Measurements from ENCODE around the gene ACTR1A.

The ACTR1A gene

DNA sequence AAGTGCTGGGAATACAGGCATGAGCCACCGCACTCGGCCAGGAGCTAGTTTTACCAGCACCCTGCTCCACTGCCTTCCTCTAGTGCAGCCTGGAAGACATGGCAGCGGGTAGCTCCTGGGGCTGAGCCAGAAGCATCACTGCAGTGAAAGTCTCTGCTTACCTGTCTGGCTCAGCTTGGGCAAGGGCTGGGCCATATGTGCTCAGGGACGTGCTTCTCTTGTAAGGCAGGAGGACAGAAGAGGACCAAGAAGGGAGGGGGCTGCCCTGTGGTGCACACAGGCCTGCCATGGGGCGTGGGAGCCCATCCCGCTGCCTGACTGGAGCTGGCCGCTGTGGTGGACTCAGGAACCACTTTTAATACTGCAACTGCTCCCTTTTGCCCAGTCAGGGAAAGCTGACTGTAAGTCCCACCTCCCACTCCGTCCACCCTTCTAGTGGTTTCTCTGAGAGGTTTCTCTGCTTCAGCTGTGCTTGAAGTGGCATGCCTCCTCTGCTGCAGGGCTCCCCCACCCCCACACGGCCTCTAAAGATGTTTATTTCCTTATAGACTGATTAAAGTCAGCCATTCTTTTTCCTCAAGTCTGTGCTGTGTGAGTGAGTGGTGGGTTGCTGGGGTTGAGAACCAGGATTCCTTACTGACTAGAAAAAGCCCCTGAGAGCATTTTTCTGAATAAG is 25.9 kb downstream of the ACTR1A start:
- Histone ChIP-seq H3K27ac (ENCODE audit: low read depth, low read length) (no peak overlapping the region), H3K9ac (ENCODE audit: low read length) (no peak overlapping the region), H2AK5ac (ENCODE audit: low read length) (no peak overlapping the region), H4K8ac (ENCODE audit: low read depth, low read length) (no peak overlapping the region), H4K5ac (ENCODE audit: low read length) (no peak overlapping the region), H2BK5ac (ENCODE audit: low read length) (no peak overlapping the region), H3K36me3 (ENCODE audit: control insufficient read depth, insufficient read depth, low read length) (peaks cover 2% of the 10 kb centered on the region), H3K4me1 (ENCODE audit: control insufficient read depth, low read depth, low read length) (no peaks in the 10 kb centered on the region), H3K23ac (ENCODE audit: low read length) (no peak overlapping the region), H3K4me2 (ENCODE audit: low read length) (no peak overlapping the region), H3K4me3 (ENCODE audit: low read length) (no peak overlapping the region), H3K79me2 (ENCODE audit: control insufficient read depth, insufficient read depth, low read length) (no peaks in the 10 kb centered on the region), H3K79me1 (ENCODE audit: low read length) (no peaks in the 10 kb centered on the region), H2BK120ac (ENCODE audit: low read depth, low read length) (no peak overlapping the region), H3K4ac (ENCODE audit: low read depth, low read length) (no peak overlapping the region), H3K18ac (ENCODE audit: low read length) (no peak overlapping the region), H3K27me3 (ENCODE audit: insufficient read depth, low read length, poor library complexity) (no peaks in the 10 kb centered on the region), H3K56ac (ENCODE audit: low read length) (no peak overlapping the region), H2BK15ac (replicated peaks; ENCODE audit: low read depth) (no peak overlapping the region)
- WGBS (ENCODE audit: extremely low coverage, insufficient coverage, low lambda C conversion rate): no CpG with 5 or more reads among the region's 9 CpGs
- DNase-seq: no peak

GRCh38 chr10:102475451-102476040 is 27.0 kb downstream of the ACTR1A start:
- no peak overlapping the region for H3K56ac ChIP-seq (ENCODE audit: low read length)
- H3K27ac ChIP-seq (ENCODE audit: low read depth, low read length): no peak overlapping the region
- H3K4me2 ChIP-seq (ENCODE audit: low read length): no peak overlapping the region
- no peaks in the 10 kb centered on the region for H3K4me1 ChIP-seq (ENCODE audit: control insufficient read depth, low read depth, low read length)
- H3K27me3 ChIP-seq (ENCODE audit: insufficient read depth, low read length, poor library complexity): no peaks in the 10 kb centered on the region
- DNase-seq: no peak
- no peak overlapping the region for H4K5ac ChIP-seq (ENCODE audit: low read length)
- H2BK15ac ChIP-seq (replicated peaks; ENCODE audit: low read depth): no peak overlapping the region
- no peak overlapping the region for H2BK5ac ChIP-seq (ENCODE audit: low read length)
- H4K8ac ChIP-seq (ENCODE audit: low read depth, low read length): no peak overlapping the region
- H2BK120ac ChIP-seq (ENCODE audit: low read depth, low read length): no peak overlapping the region
- H3K9ac ChIP-seq (ENCODE audit: low read length): no peak overlapping the region
- no peak overlapping the region for H3K18ac ChIP-seq (ENCODE audit: low read length)
- no peaks in the 10 kb centered on the region for H3K79me1 ChIP-seq (ENCODE audit: low read length)
- no peak overlapping the region for H3K23ac ChIP-seq (ENCODE audit: low read length)
- peaks cover 2% of the 10 kb centered on the region for H3K36me3 ChIP-seq (ENCODE audit: control insufficient read depth, insufficient read depth, low read length)
- no peak overlapping the region for H2AK5ac ChIP-seq (ENCODE audit: low read length)
- no CpG with 5 or more reads among the region's 9 CpGs for WGBS (ENCODE audit: extremely low coverage, insufficient coverage, low lambda C conversion rate)
- H3K4me3 ChIP-seq (ENCODE audit: low read length): no peak overlapping the region
- H3K79me2 ChIP-seq (ENCODE audit: control insufficient read depth, insufficient read depth, low read length): no peaks in the 10 kb centered on the region
- no peak overlapping the region for H3K4ac ChIP-seq (ENCODE audit: low read depth, low read length)

- no peaks in the 10 kb centered on the region for H3K4me1 ChIP-seq (ENCODE audit: control insufficient read depth, low read depth, low read length)
- no peak overlapping the region for H4K5ac ChIP-seq (ENCODE audit: low read length)
- WGBS (ENCODE audit: extremely low coverage, insufficient coverage, low lambda C conversion rate): no CpG with 5 or more reads among the region's 27 CpGs
- no peak overlapping the region for H3K27ac ChIP-seq (ENCODE audit: low read depth, low read length)
- H2BK5ac ChIP-seq (ENCODE audit: low read length): no peak overlapping the region
- no peak overlapping the region for H3K4me3 ChIP-seq (ENCODE audit: low read length)
- no peak overlapping the region for H3K4me2 ChIP-seq (ENCODE audit: low read length)
- no peak overlapping the region for H2BK120ac ChIP-seq (ENCODE audit: low read depth, low read length)
- no peak overlapping the region for H3K56ac ChIP-seq (ENCODE audit: low read length)
- H2AK5ac ChIP-seq (ENCODE audit: low read length): no peak overlapping the region
- no peak overlapping the region for H3K4ac ChIP-seq (ENCODE audit: low read depth, low read length)
- no peak overlapping the region for H3K18ac ChIP-seq (ENCODE audit: low read length)
- no peak for DNase-seq
- no peak overlapping the region for H3K23ac ChIP-seq (ENCODE audit: low read length)
- no peak overlapping the region for H3K9ac ChIP-seq (ENCODE audit: low read length)
- H3K79me1 ChIP-seq (ENCODE audit: low read length): no peaks in the 10 kb centered on the region
- H3K79me2 ChIP-seq (ENCODE audit: control insufficient read depth, insufficient read depth, low read length): no peaks in the 10 kb centered on the region
- no peaks in the 10 kb centered on the region for H3K36me3 ChIP-seq (ENCODE audit: control insufficient read depth, insufficient read depth, low read length)
- no peaks in the 10 kb centered on the region for H3K27me3 ChIP-seq (ENCODE audit: insufficient read depth, low read length, poor library complexity)
- no peak overlapping the region for H4K8ac ChIP-seq (ENCODE audit: low read depth, low read length)
- no peak overlapping the region for H2BK15ac ChIP-seq (replicated peaks; ENCODE audit: low read depth)
These were observed 28.8 kb downstream of the ACTR1A start for GRCh38 chr10:102473445-102474331.

DNA sequence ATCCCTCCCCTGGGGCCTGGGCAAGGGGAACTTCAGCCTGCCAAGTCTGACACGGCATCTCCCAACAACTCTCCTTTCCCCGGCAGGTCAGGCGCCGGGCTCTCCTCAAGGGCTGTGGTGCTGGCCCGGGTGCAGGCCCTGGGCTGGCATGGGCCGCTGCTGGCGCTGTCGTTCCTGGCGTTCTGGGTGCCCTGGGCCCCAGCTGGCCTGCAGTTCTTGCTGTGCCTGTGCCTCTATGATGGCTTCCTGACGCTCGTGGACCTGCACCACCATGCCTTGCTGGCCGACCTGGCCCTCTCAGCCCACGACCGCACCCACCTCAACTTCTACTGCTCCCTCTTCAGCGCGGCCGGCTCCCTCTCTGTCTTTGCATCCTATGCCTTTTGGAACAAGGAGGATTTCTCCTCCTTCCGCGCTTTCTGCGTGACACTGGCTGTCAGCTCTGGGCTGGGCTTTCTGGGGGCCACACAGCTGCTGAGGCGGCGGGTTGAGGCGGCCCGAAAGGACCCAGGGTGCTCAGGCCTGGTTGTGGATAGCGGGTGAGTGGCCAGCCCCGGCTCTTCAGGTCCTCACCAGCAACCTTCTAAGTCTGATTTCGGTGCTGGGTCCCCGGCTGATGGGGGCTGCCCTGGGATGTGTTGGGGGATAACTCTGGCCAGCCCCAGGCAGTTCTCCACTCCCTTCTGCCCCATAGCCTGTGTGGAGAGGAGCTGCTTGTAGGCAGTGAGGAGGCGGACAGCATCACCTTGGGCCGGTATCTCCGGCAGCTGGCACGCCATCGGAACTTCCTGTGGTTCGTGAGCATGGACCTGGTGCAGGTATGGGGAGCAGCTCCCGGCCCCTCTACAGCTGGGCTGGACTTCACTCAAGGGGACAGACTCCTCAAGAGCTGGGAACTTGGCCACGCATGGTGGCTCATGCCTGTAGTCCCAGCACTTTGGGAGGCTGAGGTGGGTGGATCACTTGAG is 31.6 kb downstream of the ACTR1A start:
- H3K27ac ChIP-seq (ENCODE audit: low read depth, low read length): no peak overlapping the region
- H3K9ac ChIP-seq (ENCODE audit: low read length): no peak overlapping the region
- no peak overlapping the region for H2BK15ac ChIP-seq (replicated peaks; ENCODE audit: low read depth)
- no peak overlapping the region for H3K4me3 ChIP-seq (ENCODE audit: low read length)
- no peaks in the 10 kb centered on the region for H3K36me3 ChIP-seq (ENCODE audit: control insufficient read depth, insufficient read depth, low read length)
- H3K4ac ChIP-seq (ENCODE audit: low read depth, low read length): no peak overlapping the region
- no peak overlapping the region for H3K18ac ChIP-seq (ENCODE audit: low read length)
- no peak overlapping the region for H3K23ac ChIP-seq (ENCODE audit: low read length)
- H2BK5ac ChIP-seq (ENCODE audit: low read length): no peak overlapping the region
- WGBS (ENCODE audit: extremely low coverage, insufficient coverage, low lambda C conversion rate): no CpG with 5 or more reads among the region's 36 CpGs
- no peaks in the 10 kb centered on the region for H3K79me1 ChIP-seq (ENCODE audit: low read length)
- H3K56ac ChIP-seq (ENCODE audit: low read length): no peak overlapping the region
- no peak overlapping the region for H2BK120ac ChIP-seq (ENCODE audit: low read depth, low read length)
- no peak overlapping the region for H2AK5ac ChIP-seq (ENCODE audit: low read length)
- no peak overlapping the region for H3K4me2 ChIP-seq (ENCODE audit: low read length)
- DNase-seq: no peak
- H3K79me2 ChIP-seq (ENCODE audit: control insufficient read depth, insufficient read depth, low read length): no peaks in the 10 kb centered on the region
- H3K4me1 ChIP-seq (ENCODE audit: control insufficient read depth, low read depth, low read length): no peaks in the 10 kb centered on the region
- no peaks in the 10 kb centered on the region for H3K27me3 ChIP-seq (ENCODE audit: insufficient read depth, low read length, poor library complexity)
- H4K8ac ChIP-seq (ENCODE audit: low read depth, low read length): no peak overlapping the region
- no peak overlapping the region for H4K5ac ChIP-seq (ENCODE audit: low read length)

DNA sequence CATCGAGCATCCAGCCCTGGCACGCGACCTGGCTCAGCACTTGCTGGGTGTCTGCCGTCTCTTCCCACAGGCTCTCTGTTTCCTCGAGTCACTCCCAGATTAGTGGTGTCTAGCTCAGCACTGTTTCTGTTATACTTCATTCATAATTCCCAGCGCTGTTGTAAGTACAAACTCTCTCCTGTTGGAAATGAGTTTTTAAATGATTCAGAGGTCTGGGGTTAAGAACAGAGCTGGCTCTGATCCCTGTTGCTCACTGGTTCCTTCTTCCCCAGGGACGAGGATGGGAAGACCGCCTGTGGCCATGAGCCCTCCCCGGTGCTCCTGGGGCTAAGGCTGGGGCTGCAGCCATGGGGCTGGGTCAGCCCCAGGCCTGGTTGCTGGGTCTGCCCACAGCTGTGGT is 33.8 kb downstream of the ACTR1A start:
- no peaks in the 10 kb centered on the region for H3K79me2 ChIP-seq (ENCODE audit: control insufficient read depth, insufficient read depth, low read length)
- H3K27ac ChIP-seq (ENCODE audit: low read depth, low read length): no peak overlapping the region
- no peak overlapping the region for H3K4me2 ChIP-seq (ENCODE audit: low read length)
- no peaks in the 10 kb centered on the region for H3K27me3 ChIP-seq (ENCODE audit: insufficient read depth, low read length, poor library complexity)
- no peak overlapping the region for H4K8ac ChIP-seq (ENCODE audit: low read depth, low read length)
- no peak overlapping the region for H4K5ac ChIP-seq (ENCODE audit: low read length)
- no peak overlapping the region for H2BK15ac ChIP-seq (replicated peaks; ENCODE audit: low read depth)
- H3K23ac ChIP-seq (ENCODE audit: low read length): no peak overlapping the region
- no peak overlapping the region for H3K9ac ChIP-seq (ENCODE audit: low read length)
- H3K4me3 ChIP-seq (ENCODE audit: low read length): no peak overlapping the region
- DNase-seq: no peak
- no peak overlapping the region for H3K4ac ChIP-seq (ENCODE audit: low read depth, low read length)
- no peak overlapping the region for H3K18ac ChIP-seq (ENCODE audit: low read length)
- no peak overlapping the region for H2BK5ac ChIP-seq (ENCODE audit: low read length)
- no peaks in the 10 kb centered on the region for H3K79me1 ChIP-seq (ENCODE audit: low read length)
- H3K4me1 ChIP-seq (ENCODE audit: control insufficient read depth, low read depth, low read length): peaks cover 1% of the 10 kb centered on the region
- no CpG with 5 or more reads among the region's 9 CpGs for WGBS (ENCODE audit: extremely low coverage, insufficient coverage, low lambda C conversion rate)
- no peak overlapping the region for H2AK5ac ChIP-seq (ENCODE audit: low read length)
- no peaks in the 10 kb centered on the region for H3K36me3 ChIP-seq (ENCODE audit: control insufficient read depth, insufficient read depth, low read length)
- no peak overlapping the region for H2BK120ac ChIP-seq (ENCODE audit: low read depth, low read length)
- no peak overlapping the region for H3K56ac ChIP-seq (ENCODE audit: low read length)
